Stomach (tissue), 9 donors: Measurements from ENCODE around the gene MRC2. TPM values are rescaled to one million over a fixed set of nuclear protein-coding genes. Genes with fewer than 3 reads are reported as not detected.

Experiments used
- DNase-seq, 2 donors: peaks; one replicate each; pipeline versions ENCODE4 v3.0.0 to v3.0.0-alpha.2; 2013 to 2019
- H3K27ac ChIP-seq, 5 donors: fragments of 200-600 bp in 4 of 5; sonication (generic) in 4 of 5; one replicate each; pipeline ENCODE4 v1.5.1; 2013 to 2019; ENCODE audit warnings: mild to moderate bottlenecking in 1 of 5, moderate library complexity in 1 of 5
- H3K27me3 ChIP-seq, 3 donors: fragments of 200-600 bp; sonication (generic); one replicate each; pipeline ENCODE4 v1.5.1; 2017 to 2019; ENCODE audit warnings: mixed run types in 1 of 3
- H3K36me3 ChIP-seq, 4 donors: fragments of 200-600 bp; sonication (generic); 1 replicate in 3 of 4; 2 replicates in 1 of 4; pipeline ENCODE4 v1.5.1; 2016 to 2019
- H3K4me1 ChIP-seq, 4 donors: fragments of 200-600 bp; sonication (generic); one replicate each; pipeline ENCODE4 v1.5.1; 2016 to 2019
- H3K4me3 ChIP-seq, 4 donors: fragments of 200-600 bp; sonication (generic) in 3 of 4; one replicate each; pipeline ENCODE4 v1.5.1; 2016 to 2019; ENCODE audit warnings: mild to moderate bottlenecking in 1 of 4
- H3K9me3 ChIP-seq, 4 donors: fragments of 200-600 bp; sonication (generic); one replicate each; pipeline ENCODE4 v1.5.1; 2016 to 2019
- CTCF ChIP-seq, 7 experiments: fragments of 450-650 bp in 4 of 7; fragments of 200-600 bp in 3 of 7; sonication (generic) in 3 of 7; IDR thresholded peaks; one replicate each; pipeline ENCODE4 v1.5.1; 2016 to 2019; ENCODE audit warnings: antibody characterized with exemption in 7 of 7, control low read depth in 2 of 7, mild to moderate bottlenecking in 1 of 7
- EP300 ChIP-seq: sonication (generic); formaldehyde crosslinking; IDR thresholded peaks from one replicate; pipeline ENCODE4 v1.6.1; 2017; ENCODE audit warnings: antibody characterized with exemption
- POLR2A ChIP-seq, 4 donors: fragments of 450-650 bp; IDR thresholded peaks; one replicate each; pipeline ENCODE4 v1.6.1; 2016; ENCODE audit warnings: antibody characterized with exemption in 4 of 4, control low read depth in 2 of 4, mild to moderate bottlenecking in 1 of 4, moderate library complexity in 1 of 4
- POLR2AphosphoS5 ChIP-seq, 3 donors: sonication (generic); formaldehyde crosslinking; IDR thresholded peaks; one replicate each; pipeline ENCODE4 v1.6.1; 2016; ENCODE audit warnings: antibody characterized with exemption in 3 of 3
- WGBS, 5 donors: extraction: QIAGEN DNeasy Blood & Tissue Kit in 3 of 5; methylation state at CpG; one replicate each; pipeline versions ENCODE4 v1.1.5 to v1.1.7; 2013 to 2018; 5-methylcytosine and 5-hydroxymethylcytosine counted together
- intact Hi-C: fragments of 100-400 bp; cut with DNase I; formaldehyde crosslinking; loops from one replicate; pipeline ENCODE4 v1.15.1; 2023; ENCODE audit warnings: low total_unique reads
- polyA plus RNA-seq, 3 donors: library from polyadenylated mRNA; stranded (reverse); fragments of 200-250 nt; gene quantifications; one replicate each; pipeline ENCODE4 v1.2.3, GENCODE V29; 2013
- total RNA-seq, 5 donors: library from RNA; depleted of rRNA; stranded (reverse); fragments of >200 nt; gene quantifications; one replicate each; pipeline versions ENCODE4 v1.1.0 to v1.2.3, GENCODE V29; 2014 to 2016
- donor health status: healthy with polysubstance abuse.
- donor health status: Bipolar disorder and iron deficiency.
- donor health status: healthy.

The MRC2 gene
- total and polyA plus RNA-seq, 8 donors, result 4.7 to 107 (median 13.8) TPM

GRCh38 chr17:62662855-62663254 lies 35.4 kb downstream of the MRC2 start:
- TF ChIP-seq POLR2A (IDR thresholded peaks at IDR 0.05), result no peak
- no peak for TF ChIP-seq POLR2AphosphoS5 (IDR thresholded peaks at IDR 0.05)
- no peak for TF ChIP-seq CTCF (IDR thresholded peaks at IDR 0.05)
- TF ChIP-seq EP300, result no peak
- Histone ChIP-seq H3K36me3 (peaks cover 0 to 19% (median 4%) of the 10 kb centered on the region in 4 donors), H3K4me3 (no peak overlapping the region), H3K4me1 (no peaks in the 10 kb centered on the region), H3K27me3 (peaks cover 0 to 4% (median 0%) of the 10 kb centered on the region in 3 donors), H3K9me3 (peaks cover 0 to 8% (median 4%) of the 10 kb centered on the region in 4 donors), H3K27ac (no peak overlapping the region)
- WGBS, 5 donors, result 63 to 79% (median 73%) methylated on average over 6 of the region's 6 CpGs
- intact Hi-C loops, result no loop called here
- no peak for DNase-seq

- Histone ChIP-seq H3K36me3 (peaks cover 0 to 19% (median 4%) of the 10 kb centered on the region in 4 donors), H3K27me3 (peaks cover 0 to 4% (median 0%) of the 10 kb centered on the region in 3 donors), H3K4me3 (no peak overlapping the region), H3K9me3 (peaks cover 0 to 8% (median 4%) of the 10 kb centered on the region in 4 donors), H3K27ac (no peak overlapping the region), H3K4me1 (no peaks in the 10 kb centered on the region)
- no peak for TF ChIP-seq POLR2A (IDR thresholded peaks at IDR 0.05)
- TF ChIP-seq EP300, result no peak
- no peak for TF ChIP-seq CTCF (IDR thresholded peaks at IDR 0.05)
- TF ChIP-seq POLR2AphosphoS5 (IDR thresholded peaks at IDR 0.05), result no peak
- intact Hi-C loops, result no loop called here
- WGBS, 5 donors, result 73 to 78% (median 75%) methylated on average over 6 of the region's 6 CpGs
- no peak for DNase-seq
These were observed 35.8 kb downstream of the MRC2 start for GRCh38 chr17:62663304-62663703.

GRCh38 chr17:62664336-62665120 lies 37.1 kb downstream of the MRC2 start:
- Histone ChIP-seq H3K4me1 (no peaks in the 10 kb centered on the region), H3K36me3 (peaks cover 0 to 19% (median 4%) of the 10 kb centered on the region in 4 donors), H3K27ac (no peak overlapping the region), H3K27me3 (peaks cover 0 to 4% (median 0%) of the 10 kb centered on the region in 3 donors), H3K4me3 (no peak overlapping the region), H3K9me3 (peaks cover 0 to 8% (median 4%) of the 10 kb centered on the region in 4 donors)
- TF ChIP-seq POLR2AphosphoS5 (IDR thresholded peaks at IDR 0.05) (no peak), EP300 (no peak), POLR2A (IDR thresholded peaks at IDR 0.05) (no peak), CTCF (IDR thresholded peaks at IDR 0.05) (no peak)
- 86 to 95% (median 91%) methylated on average over 13 to 25 of the region's 25 CpGs for WGBS, 5 donors
- intact Hi-C loops, result no loop called here
- DNase-seq, result no peak

- DNase-seq, result no peak
- no peak for TF ChIP-seq POLR2AphosphoS5 (IDR thresholded peaks at IDR 0.05)
- no peak for TF ChIP-seq CTCF (IDR thresholded peaks at IDR 0.05)
- no peak for TF ChIP-seq EP300
- no peak for TF ChIP-seq POLR2A (IDR thresholded peaks at IDR 0.05)
- H3K4me3 ChIP-seq, result no peak overlapping the region
- intact Hi-C loops, result no loop called here
- 82 to 92% (median 85%) methylated on average over 1 to 3 of the region's 3 CpGs for WGBS, 5 donors
- H3K36me3 ChIP-seq, result peaks cover 0 to 19% (median 4%) of the 10 kb centered on the region in 4 donors
- no peaks in the 10 kb centered on the region for H3K4me1 ChIP-seq
- H3K9me3 ChIP-seq, result peaks cover 0 to 6% (median 3%) of the 10 kb centered on the region in 4 donors
- peaks cover 0 to 4% (median 0%) of the 10 kb centered on the region in 3 donors for H3K27me3 ChIP-seq
- H3K27ac ChIP-seq, result no peak overlapping the region
These were observed 38.1 kb downstream of the MRC2 start for GRCh38 chr17:62665599-62665998.
